ENCODE measurements around the gene KMT5C.

- TF ChIP-seq CTCF (IDR thresholded peaks at IDR 0.05; ENCODE audit: low read depth, low read length): no peak
- no peak for TF ChIP-seq EZH2phosphoT487 (IDR thresholded peaks at IDR 0.05; ENCODE audit: low read depth)
Observed at GRCh38 chr19:55299991-55300390, 39.7 kb upstream of the KMT5C start.

Measured in OCI-LY3 (cell line).